ENCODE data around the gene QRFP.

The QRFP gene

GRCh38 chr9:130933114-130934046, 36.8 kb upstream of the QRFP start:
- no peak for DNase-seq (ENCODE audit: low read depth)

DNA sequence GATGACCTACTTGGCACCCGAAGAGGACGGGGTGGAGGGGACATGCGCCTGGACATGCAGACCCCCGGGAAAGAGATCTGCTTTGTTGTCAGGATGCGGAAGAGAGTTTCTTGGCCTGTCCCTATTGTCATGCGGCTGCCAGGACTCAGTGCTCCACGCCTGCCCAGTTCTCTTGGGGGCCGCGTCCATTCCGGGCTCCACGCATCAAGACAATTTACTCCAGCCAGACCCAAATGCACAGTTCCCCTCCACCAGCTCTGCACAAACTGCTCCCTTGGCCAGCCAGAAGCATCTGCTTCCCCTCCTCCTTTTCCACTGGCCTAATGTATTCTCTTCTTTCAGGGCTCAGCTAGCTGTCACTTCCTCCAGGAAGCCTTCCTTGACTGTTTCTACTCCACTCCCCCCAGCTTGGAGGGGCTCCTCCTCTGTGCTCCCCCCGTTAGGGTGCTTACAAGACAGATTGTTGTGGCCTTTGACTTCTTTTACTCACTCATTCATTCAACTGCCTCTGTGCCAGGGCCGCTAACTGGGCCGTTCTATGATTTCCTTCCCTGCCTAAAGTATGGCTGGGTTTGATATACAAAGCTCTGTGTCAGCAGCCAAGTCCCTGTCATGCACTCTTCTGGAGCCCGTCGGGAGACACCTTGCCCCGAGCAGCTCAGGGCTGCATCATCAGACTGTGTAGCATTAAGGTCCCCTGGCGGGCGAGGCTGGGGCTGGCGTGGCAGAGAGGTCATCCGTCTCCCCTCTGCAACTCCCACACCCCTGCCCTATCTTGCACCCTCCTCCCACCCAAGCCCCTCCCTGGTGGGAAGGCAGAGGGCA, 35.9 kb upstream of the QRFP start:
- no peak for DNase-seq (ENCODE audit: low read depth)

DNA sequence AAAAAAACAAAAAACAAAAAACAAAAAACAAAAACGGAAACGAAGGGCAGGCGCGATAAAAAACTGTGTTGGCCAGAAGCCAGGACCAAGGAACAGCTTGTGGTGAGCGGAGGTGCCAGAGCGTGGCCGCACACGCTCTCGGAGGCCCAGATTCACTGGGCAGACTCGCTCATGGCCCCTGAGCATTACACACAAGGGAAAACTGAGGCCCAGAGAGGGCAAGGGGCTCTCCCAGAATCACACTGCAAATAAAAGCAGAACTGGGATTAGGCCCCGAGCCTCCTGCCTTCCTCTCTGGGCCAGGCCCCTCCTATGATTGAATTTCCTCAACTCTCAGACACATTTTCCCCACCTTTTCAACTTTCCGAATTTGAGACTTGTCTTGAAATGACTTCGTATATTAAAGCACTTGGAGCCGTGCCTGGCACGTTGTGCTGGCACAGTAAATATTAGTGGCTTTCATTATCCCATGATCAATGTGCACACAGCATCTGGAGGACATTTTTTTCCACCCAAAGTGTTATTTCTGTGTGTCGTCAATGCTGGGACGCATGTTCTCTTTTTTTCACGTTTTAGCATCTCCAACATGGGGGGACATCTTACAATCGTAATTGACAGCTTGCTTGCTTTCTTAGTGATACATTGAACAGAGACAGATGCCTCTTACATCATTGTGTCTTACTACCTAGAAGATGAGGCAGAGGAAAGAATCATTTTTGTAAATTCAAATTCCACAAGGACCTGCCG, 35.1 kb upstream of the QRFP start:
- no peak for DNase-seq (ENCODE audit: low read depth)

- no peak for DNase-seq (ENCODE audit: low read depth)
Observed at GRCh38 chr9:130930804-130931349, 34.3 kb upstream of the QRFP start.

DNA sequence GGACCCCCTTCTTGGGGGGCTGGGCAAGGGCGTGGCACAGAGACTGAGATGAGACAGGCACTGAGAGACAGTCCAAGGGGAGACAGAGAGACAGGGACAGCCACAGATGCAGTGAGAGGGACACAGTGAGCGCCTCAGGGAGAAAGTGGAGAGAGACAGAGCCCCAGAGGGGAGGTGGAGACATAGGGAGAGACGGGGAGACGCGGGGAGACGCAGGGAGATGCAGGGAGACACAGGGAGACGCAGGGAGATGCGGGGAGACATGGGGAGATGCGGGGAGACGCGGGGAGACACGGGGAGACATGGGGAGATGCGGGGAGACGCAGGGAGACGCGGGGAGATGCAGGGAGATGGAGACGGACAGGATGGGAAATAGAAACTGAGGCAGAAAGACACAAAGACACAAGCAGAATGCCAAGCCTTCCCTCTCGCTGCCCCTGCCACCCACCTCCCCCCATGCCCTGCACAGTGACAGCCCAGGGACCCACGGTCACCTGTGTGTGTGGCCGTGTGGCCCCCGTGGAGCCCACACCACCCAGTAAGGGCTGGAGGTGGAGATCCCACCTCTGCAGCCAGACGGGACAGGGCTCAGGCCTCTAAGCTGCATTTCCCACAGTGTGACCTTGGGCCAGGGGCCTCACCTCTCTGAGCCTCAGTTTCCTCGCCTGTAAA, 33.7 kb upstream of the QRFP start:
- no peak for DNase-seq (ENCODE audit: low read depth)

DNA sequence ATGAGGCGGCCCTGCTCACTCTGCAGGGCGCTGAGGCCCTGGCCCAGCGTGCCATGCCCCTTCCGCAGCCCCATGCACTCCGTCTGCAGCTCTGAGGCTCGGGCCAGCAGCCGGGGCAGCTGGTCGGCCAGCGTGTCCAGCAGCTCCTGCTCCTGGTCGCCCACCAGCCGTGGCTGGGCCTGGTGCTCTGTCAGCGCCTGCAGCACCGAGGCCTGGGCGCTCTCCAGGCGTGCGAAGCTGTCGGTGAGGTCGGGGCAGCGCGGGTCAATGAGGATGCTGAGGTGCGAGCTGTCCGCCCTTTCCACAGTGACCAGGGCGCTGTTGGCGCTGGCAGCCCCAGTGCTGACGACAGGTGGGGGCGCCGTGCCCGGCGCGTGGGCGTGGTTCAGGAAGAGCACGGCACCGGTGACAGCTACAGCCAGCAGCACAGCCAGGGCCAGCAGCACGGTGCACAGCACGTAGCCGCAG, 33.0 kb upstream of the QRFP start:
- no peak for DNase-seq (ENCODE audit: low read depth)

DNA sequence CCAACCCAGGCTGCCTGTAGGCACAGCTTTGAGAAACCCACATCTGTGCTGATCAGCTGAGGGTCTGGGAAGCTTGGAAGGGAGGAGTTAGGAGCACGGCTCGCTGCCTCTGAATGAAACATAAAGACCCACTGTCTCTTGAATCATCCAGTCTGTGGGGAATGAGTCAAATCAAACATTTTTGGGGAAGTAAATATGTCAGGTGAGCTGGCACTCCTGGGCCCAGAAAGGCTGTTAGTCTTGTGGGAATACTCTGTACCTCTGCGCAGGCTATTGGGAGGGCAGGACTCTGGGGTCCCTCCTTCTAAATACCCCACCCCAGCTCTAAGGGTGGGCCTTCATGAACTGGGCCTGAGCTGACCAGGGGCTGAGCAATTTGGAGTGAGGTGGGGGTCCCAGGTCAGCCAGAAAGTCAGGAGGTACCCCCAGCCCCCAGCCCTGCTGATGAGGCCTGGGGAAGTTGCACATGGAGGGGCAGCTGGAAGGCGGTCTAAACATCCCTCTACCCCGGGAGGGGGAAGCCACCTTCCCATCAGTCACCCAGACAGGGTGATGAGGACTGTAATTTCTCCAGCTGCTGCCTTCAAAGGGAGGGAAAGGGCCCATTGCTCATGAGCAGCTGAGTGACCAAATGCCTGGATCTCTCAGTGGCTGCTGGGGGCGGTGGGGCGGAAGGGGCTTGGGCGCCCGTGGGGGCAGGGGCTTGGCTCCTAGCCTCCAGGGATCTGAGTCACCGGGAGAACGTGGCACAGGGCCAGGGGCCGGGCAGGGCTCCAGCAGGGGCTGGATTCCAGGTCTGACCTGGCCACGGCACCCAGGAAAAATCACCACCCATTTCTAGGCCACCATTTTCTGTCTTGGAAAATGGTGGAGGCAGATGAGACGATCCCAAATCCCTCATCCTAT, 31.6 kb upstream of the QRFP start:
- no peak for DNase-seq (ENCODE audit: low read depth)

DNA sequence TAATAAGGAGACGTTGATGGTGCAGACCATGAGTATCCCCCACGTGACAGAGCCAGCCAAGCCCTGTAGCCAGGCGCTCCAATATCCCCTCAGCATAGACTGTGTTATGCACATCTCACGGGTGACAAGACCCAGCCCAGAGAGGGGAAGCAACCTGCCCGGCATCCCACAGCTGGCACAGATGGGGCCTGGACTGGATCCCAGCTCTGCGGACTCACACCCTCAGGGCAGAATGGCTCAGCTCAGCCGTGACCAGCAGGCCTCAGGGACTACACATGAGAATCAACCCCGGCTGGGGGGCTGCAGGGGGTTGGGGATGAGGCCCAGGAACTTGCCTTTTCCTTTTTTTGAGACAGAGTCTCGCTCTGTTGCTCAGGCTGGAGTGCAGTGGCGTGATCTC, 30.7 kb upstream of the QRFP start:
- DNase-seq (ENCODE audit: low read depth) = no peak

GRCh38 chr9:130925050-130925678, 28.6 kb upstream of the QRFP start:
- no peak for DNase-seq (ENCODE audit: low read depth)

- DNase-seq (ENCODE audit: low read depth) = no peak
Observed at GRCh38 chr9:130924448-130924788, 27.8 kb upstream of the QRFP start.

DNA sequence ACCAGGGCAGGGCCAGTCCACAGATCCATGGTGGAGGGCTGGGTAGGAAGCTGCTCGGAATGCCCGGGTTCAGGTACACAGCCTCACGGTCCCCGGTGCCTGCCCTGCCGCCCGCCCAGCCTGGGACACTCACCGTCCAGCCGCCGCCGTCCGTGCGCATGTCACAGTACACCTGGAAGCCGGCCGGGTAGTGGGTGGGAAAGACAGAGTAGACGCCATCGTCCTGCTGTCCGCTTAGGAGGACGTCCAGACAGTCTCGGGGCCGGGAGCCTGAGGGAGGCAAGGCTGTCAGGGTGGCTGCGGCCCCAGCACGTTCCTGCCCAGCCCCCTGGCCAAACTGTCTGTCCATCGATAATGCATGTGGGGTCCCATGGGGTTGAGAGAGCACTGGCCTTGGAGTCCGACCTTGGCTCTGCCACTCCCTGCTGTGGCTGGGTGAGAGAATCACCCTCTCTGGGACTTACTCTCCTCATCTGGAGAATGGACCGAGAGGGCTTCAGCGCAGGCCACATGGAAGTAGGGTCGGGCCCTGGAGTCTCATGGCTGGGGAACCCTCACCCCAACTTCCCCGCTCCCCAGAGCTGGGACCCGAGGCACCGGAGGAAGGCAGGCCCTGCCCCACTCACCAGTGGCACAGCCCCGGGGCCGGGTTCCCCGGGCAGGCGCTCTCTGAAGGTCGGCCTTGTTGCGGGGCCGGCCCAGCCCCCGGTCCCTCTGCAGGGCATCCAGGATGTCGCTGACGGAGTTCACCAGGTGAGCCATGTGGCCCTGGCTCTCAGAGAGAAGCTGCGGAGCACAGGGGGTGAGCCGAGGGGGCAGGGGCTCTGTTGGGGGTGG, 27.2 kb upstream of the QRFP start:
- DNase-seq (ENCODE audit: low read depth) = no peak

DNA sequence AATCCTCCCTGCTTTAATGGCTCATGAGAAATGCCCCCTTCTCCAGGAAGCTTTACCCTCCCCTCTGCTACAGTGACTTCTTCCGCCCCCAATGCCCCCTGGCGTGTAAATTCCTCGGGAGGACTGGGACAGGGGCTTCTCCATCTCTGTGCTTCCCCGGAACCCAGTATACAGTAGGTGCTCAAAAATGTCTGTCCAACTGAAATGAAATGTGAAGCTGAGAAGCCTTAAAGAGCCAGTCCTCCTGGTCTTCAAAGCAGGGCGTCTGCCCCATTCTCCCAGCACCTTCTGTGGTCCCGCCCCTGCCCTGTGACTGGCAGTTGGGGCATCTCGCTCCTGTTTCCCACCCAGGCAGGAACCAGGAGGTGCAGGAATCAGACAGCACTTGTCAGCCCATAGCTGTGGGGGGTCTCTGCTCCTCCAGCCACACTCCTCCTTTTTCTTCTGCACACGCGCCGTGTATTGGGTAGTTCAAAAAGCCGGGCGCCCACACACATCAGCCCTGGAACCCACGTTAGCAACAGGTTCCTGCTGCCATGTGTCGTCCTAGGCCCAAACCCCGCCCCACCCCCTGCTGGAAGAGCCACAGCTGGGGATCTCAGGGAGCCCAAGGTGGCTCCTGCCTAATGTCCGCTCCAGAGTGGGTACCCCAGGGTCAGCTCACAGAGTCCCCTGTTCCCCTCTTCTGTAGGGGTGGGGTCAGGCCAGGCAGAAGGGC, 26.4 kb upstream of the QRFP start:
- DNase-seq (ENCODE audit: low read depth) = no peak

DNA sequence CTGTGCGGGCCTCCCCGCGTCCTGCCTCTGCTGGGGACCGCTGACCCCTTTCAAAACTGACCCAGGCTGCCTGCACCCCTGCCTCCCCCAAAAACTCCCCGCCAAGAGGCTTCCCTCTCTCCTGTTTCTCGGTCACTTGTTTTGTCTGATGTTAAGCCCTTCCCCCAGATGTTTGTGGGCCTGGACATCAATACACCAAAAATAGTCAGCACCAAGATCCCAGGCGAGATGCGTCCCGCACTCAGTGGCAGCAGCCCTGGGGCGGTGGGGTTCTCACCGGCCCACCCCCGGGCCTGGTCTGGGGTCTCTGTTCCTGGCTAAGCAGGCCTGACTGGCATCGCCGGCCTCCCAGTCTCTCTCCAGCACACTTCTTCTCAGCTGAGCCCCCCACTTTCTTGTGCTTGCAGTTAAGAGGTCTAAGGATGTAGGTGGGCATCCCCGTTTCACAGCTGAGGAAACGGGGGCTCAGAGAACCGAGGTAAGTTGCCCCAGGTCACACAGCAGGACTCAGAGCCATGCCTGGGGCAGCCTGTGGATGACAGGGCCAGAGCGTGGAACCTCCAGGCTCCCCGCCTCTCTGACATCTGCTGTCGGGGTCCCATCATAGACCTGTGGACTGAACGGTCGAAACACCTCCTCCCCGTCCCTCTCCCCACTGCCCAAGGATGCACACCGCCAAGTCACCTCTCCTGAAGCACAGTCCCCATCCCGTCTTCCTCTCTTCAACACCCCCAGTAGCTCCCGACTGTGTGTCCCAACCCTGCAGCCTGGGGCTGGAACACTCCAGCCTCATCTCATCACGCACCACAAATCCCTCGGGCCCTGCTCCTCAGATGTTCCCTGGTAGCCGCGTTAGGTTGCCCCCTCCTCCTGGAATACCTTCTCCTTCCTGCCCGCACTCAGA, 25.6 kb upstream of the QRFP start:
- no peak for DNase-seq (ENCODE audit: low read depth)

DNA sequence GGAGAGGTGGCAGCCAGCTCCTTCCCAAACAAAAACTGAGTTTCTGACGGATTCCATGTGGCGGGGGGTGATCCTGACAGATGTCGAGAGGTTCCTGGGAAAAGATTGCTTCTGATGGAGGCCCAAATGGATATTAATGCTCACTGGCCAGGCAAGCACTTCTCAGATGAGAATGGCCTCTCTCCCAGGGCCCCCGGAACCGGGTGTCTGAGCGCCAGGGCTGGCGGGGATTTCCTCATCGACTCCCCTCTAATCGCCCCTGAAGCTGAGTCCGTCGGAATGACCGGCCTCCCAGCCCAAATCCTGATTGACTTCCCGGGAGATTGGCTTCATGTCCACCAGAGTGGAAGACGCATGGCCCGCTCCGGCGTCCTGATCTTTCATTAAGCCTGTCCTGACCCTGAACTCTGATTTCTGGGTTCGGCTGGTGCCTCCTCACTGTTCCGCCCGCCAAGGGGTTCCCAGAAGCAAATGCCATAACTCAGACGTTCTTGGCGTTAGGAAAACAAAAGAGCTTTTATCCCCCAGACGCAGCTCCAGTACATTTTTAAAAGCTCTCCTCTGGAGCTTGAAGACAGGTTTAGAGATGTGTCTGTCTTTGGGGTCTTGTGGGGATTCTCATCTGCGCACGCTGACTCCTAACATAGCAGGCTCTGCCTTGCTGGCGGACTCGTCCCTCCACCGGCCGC, 24.8 kb upstream of the QRFP start:
- no peak for DNase-seq (ENCODE audit: low read depth)

DNA sequence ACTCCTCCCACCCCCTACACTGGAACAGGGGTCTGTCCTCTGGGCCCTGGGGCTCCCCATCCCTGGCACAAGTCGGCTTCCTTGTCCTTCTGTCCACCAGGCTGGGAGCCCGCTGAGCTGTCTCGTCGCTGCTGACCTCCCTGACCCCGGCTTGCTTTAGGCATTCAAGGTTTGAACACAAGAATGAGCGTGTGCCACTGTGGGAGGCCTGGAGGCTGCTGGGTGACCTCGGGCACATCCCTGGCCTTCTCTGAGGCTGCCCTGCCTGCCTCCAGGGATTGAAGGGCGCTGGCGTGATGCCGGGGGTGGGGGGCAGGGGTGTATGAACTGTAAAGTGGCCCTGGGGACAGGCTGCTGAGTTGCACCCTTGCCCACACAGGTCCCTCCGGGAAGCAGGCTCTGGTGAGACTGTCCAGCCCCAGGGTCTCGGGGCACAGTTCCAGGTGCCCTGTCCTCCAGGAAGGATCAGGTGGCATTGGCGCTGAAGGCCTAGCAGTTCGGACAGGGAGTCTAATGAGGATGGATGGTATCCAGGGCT, 24.2 kb upstream of the QRFP start:
- DNase-seq (ENCODE audit: low read depth) = no peak

DNA sequence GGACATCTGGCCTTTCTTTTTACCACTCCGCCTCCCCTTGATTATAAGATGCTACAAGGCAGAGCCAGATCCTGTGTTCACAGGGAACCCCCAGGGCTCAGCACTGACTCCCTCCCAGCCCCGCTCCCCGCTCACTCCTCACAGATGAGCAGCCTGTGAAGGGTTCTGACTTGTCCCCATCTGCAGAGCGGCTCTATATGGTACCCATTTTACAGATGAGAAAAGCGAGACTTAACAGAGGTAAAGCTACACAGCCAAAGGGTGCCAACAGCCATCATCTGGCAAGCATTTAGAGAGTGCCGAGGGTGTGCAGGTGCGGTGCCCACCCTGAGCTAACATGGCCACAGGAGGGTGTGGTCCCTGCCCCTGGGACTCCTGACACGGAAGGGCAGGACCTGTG, 23.6 kb upstream of the QRFP start:
- no peak for DNase-seq (ENCODE audit: low read depth)

Data from T-helper 22 cell (primary cell).